NCI-H2196 (cell line): ENCODE measurements around the gene PTCH2.

Experiments
- DNase-seq: peaks from one replicate; lab custom pipeline; 2025; ENCODE audit not compliant: unreplicated experiment; lab: John Stamatoyannopoulos, UW

Gene PTCH2

GRCh38 chr1:44842862-44843655 is at the start of gene PTCH2:
TSS of gene PTCH2 (minus strand) at chr1:44843253. CDS start at chr1:44842932, 321 bp downstream.
- peak; percentile 14 for DNase-seq

- DNase-seq, result no peak
These were observed 47.0 kb upstream of the PTCH2 start for GRCh38 chr1:44890007-44890406.

- DNase-seq, result no peak
These were observed 42.4 kb upstream of the PTCH2 start for GRCh38 chr1:44885406-44885805.

- peak; percentile 57 for DNase-seq
These were observed 41.7 kb upstream of the PTCH2 start for GRCh38 chr1:44884746-44885145.

- DNase-seq, result no peak
These were observed 38.1 kb upstream of the PTCH2 start for GRCh38 chr1:44881011-44881632.

GRCh38 chr1:44874155-44874554 is 31.1 kb upstream of the PTCH2 start:
- DNase-seq, result no peak

GRCh38 chr1:44870096-44870495 is 27.0 kb upstream of the PTCH2 start:
- no peak for DNase-seq

GRCh38 chr1:44867801-44868200 is 24.7 kb upstream of the PTCH2 start:
- no peak for DNase-seq

- no peak for DNase-seq
These were observed 19.9 kb upstream of the PTCH2 start for GRCh38 chr1:44862829-44863401.

GRCh38 chr1:44860891-44861425 is 17.9 kb upstream of the PTCH2 start:
- no peak for DNase-seq

- DNase-seq, result no peak
These were observed 17.3 kb upstream of the PTCH2 start for GRCh38 chr1:44860331-44860730.

GRCh38 chr1:44857446-44857845 is 14.4 kb upstream of the PTCH2 start:
- no peak for DNase-seq

GRCh38 chr1:44855742-44856141 is 12.7 kb upstream of the PTCH2 start:
- no peak for DNase-seq

- no peak for DNase-seq
These were observed 11.9 kb upstream of the PTCH2 start for GRCh38 chr1:44854970-44855369.

GRCh38 chr1:44853201-44853600 is 10.1 kb upstream of the PTCH2 start:
- DNase-seq, result no peak

GRCh38 chr1:44851308-44851707 is 8.3 kb upstream of the PTCH2 start:
- no peak for DNase-seq

- no peak for DNase-seq
These were observed 6.6 kb upstream of the PTCH2 start for GRCh38 chr1:44849575-44850132.

GRCh38 chr1:44848456-44849181 is 5.6 kb upstream of the PTCH2 start:
- no peak for DNase-seq

GRCh38 chr1:44847845-44848244 is 4.8 kb upstream of the PTCH2 start:
- no peak for DNase-seq

GRCh38 chr1:44846985-44847384 is 3.9 kb upstream of the PTCH2 start:
- no peak for DNase-seq

GRCh38 chr1:44842486-44842861 is 579 bp downstream of the PTCH2 start:
- DNase-seq, result no peak
